ENCODE measurements around the gene MAPK11. TPM values are rescaled to one million over a fixed set of nuclear protein-coding genes. Genes with fewer than 3 reads are reported as not detected.

MAPK11 gene
- total RNA-seq, 1 experiment from 2014 or later = 7.6 TPM

DNA sequence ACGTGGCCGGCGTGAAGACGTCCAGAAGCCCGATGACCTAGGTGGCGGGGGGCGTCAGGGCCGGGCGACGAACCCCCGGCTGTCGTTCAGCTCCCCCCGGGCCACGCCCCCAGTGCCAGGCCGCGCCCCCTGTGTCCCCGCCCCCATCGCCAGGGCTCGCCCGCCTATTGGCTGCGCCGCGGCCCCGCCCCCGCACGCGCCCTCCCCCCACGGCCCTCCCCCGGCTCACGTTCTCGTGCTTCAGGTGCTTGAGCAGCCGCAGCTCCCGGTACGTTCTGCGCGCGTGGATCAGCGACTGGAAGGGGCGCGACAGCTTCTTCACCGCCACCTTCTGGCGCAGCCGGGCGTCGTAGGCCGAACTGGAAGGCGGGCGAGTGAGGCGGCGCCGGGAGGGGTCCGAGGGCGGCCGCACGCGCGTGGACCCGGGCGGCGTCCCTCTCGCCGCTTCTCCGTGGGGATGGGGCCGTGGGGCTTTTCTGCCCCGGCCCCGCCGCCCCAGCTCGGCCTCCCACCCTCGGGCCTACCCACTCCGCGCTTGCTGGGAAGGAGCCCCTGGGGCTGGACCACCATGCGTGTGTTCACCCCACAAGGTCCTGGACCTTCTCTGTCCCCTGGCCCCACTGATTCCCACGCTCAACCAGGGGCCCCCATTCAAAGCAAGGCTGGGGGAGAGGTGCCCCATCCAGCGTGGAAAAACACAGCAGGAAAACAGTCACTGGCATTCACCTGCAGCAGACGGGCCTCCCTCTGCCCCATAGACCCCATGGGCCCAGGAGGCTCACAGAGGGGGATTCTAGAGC, 2.4 kb downstream of the MAPK11 start:
- H3K4me3 ChIP-seq (ENCODE audit: low read length) = no peak overlapping the region
- no peak for TF ChIP-seq EZH2 (IDR thresholded peaks at IDR 0.05; ENCODE audit: low read length, unreplicated experiment)
- TF ChIP-seq, protein P1, sequence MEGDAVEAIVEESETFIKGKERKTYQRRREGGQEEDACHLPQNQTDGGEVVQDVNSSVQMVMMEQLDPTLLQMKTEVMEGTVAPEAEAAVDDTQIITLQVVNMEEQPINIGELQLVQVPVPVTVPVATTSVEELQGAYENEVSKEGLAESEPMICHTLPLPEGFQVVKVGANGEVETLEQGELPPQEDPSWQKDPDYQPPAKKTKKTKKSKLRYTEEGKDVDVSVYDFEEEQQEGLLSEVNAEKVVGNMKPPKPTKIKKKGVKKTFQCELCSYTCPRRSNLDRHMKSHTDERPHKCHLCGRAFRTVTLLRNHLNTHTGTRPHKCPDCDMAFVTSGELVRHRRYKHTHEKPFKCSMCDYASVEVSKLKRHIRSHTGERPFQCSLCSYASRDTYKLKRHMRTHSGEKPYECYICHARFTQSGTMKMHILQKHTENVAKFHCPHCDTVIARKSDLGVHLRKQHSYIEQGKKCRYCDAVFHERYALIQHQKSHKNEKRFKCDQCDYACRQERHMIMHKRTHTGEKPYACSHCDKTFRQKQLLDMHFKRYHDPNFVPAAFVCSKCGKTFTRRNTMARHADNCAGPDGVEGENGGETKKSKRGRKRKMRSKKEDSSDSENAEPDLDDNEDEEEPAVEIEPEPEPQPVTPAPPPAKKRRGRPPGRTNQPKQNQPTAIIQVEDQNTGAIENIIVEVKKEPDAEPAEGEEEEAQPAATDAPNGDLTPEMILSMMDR (conservative IDR thresholded peaks at IDR 0.05; ENCODE audit: low read depth, low read length) = no peak
- no peak for TF ChIP-seq EZH2phosphoT487 (IDR thresholded peaks at IDR 0.05; ENCODE audit: borderline replicate concordance, low read length)
- no peaks in the 10 kb centered on the region for H4K20me1 ChIP-seq (ENCODE audit: low read length)
- no peak overlapping the region for H3K27ac ChIP-seq (ENCODE audit: low read length)
- POLR2A ChIA-PET (ENCODE audit: unreplicated experiment) = no interaction called here
- no peak for ATAC-seq
- no peaks in the 10 kb centered on the region for H3K9me3 ChIP-seq (ENCODE audit: low read length)
- DNase-seq = no peak
- H3K4me1 ChIP-seq (ENCODE audit: insufficient read depth, low read length) = peaks cover 14% of the 10 kb centered on the region
- no peaks in the 10 kb centered on the region for H3K36me3 ChIP-seq (ENCODE audit: low read depth, low read length)
- no peak overlapping the region for H3K9ac ChIP-seq (ENCODE audit: low read length)
- CTCF ChIA-PET = interaction anchor here (0.6 to 1.1 kb wide), 2 partner anchors 33 to 237 kb away, joined by 3 to 7 read pairs; no protein-coding TSS in a partner anchor
- no TSS peak for BruUV-seq (replicated peaks)
- no peak overlapping the region for H2AFZ ChIP-seq (ENCODE audit: low read length)
- intact Hi-C loops (cut with micrococcal nuclease) = no loop called here
- no peaks in the 10 kb centered on the region for H3F3A ChIP-seq (ENCODE audit: low read length, unreplicated experiment)
- H3K79me2 ChIP-seq (ENCODE audit: low read length) = no peaks in the 10 kb centered on the region
- H3K4me2 ChIP-seq (ENCODE audit: low read length) = no peak overlapping the region
- no peaks in the 10 kb centered on the region for H3K9me2 ChIP-seq (replicated peaks; ENCODE audit: low read length)
- no peaks in the 10 kb centered on the region for H3K27me3 ChIP-seq (ENCODE audit: low read length)

DNA sequence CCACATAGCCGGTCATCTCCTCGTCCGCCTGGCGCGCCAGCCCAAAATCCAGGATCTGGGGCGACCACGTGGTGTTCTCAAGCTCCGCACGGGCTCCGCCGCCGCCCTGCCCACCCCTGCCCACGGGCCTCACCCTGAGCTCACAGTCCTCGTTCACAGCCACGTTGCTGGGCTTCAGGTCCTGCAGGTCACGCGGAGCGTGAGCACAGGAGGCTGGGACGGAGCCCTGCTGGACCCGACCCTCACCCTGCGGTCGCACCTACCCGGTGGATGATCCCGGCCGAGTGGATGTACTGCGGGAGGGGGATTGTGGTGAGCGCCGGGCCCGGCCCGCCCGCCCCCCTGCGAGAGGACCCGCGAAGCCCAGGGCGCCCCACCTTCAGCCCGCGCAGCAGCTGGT, 3.2 kb downstream of the MAPK11 start:
- Histone ChIP-seq H3K9ac (ENCODE audit: low read length) (no peak overlapping the region), H3K36me3 (ENCODE audit: low read depth, low read length) (no peaks in the 10 kb centered on the region), H4K20me1 (ENCODE audit: low read length) (no peaks in the 10 kb centered on the region), H3K9me3 (ENCODE audit: low read length) (no peaks in the 10 kb centered on the region), H2AFZ (ENCODE audit: low read length) (no peak overlapping the region), H3K4me2 (ENCODE audit: low read length) (no peak overlapping the region), H3F3A (ENCODE audit: low read length, unreplicated experiment) (no peaks in the 10 kb centered on the region), H3K4me3 (ENCODE audit: low read length) (no peak overlapping the region), H3K9me2 (replicated peaks; ENCODE audit: low read length) (no peaks in the 10 kb centered on the region), H3K4me1 (ENCODE audit: insufficient read depth, low read length) (peaks cover 22% of the 10 kb centered on the region), H3K27me3 (ENCODE audit: low read length) (no peaks in the 10 kb centered on the region), H3K79me2 (ENCODE audit: low read length) (no peaks in the 10 kb centered on the region), H3K27ac (ENCODE audit: low read length) (no peak overlapping the region)
- intact Hi-C loops (cut with micrococcal nuclease) = no loop called here
- no peak for DNase-seq
- no peak for ATAC-seq
- CTCF ChIA-PET = no interaction called here
- POLR2A ChIA-PET (ENCODE audit: unreplicated experiment) = no interaction called here
- no TSS peak for BruUV-seq (replicated peaks)
- TF ChIP-seq EZH2 (IDR thresholded peaks at IDR 0.05; ENCODE audit: low read length, unreplicated experiment) (no peak), EZH2phosphoT487 (IDR thresholded peaks at IDR 0.05; ENCODE audit: borderline replicate concordance, low read length) (no peak)
- TF ChIP-seq, protein P1 (conservative IDR thresholded peaks at IDR 0.05; ENCODE audit: low read depth, low read length) = no peak

DNA sequence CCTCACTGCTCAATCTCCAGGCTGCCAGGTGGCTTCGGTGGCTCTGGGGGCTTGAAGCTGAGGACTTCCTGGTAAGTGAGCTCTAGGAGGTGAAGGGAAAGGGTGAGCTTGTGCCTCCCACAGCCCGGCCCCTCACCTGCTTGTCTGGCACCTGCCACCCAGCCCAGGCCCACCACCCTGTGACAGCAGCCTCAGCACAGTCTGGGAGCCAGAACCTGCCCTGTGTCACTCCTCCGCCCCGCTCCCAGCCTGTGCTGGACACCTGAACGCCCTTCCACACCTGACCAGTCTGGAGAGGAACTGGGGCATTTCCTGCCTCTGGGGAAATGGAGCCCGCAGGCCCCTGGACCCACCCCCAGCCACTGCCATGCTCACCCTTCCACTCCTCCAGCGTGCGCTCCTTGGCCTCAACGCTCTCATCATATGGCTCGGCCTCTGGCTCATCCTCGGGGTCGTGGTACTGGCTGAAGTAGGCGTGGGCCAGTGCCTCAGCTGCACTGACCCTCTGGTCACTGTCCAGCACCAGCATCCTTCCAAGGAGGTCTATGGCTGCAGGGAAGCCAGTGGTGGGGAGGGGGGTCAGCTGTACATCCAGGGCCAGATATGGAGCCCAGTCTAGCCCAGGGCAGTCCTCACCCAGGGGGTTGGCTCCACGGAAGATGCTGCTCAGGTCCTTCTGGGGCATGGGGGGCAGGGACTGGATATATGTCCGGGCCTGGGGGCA, 5.1 kb downstream of the MAPK11 start:
- ChIA-PET CTCF (no interaction called here), POLR2A (ENCODE audit: unreplicated experiment) (no interaction called here)
- TF ChIP-seq EZH2 (IDR thresholded peaks at IDR 0.05; ENCODE audit: low read length, unreplicated experiment) (no peak), EZH2phosphoT487 (IDR thresholded peaks at IDR 0.05; ENCODE audit: borderline replicate concordance, low read length) (no peak)
- TF ChIP-seq, protein P1 (conservative IDR thresholded peaks at IDR 0.05; ENCODE audit: low read depth, low read length) = no peak
- H2AFZ ChIP-seq (ENCODE audit: low read length) = no peak overlapping the region
- no peak overlapping the region for H3K4me3 ChIP-seq (ENCODE audit: low read length)
- H3K79me2 ChIP-seq (ENCODE audit: low read length) = peaks cover 8% of the 10 kb centered on the region
- no peaks in the 10 kb centered on the region for H3K27me3 ChIP-seq (ENCODE audit: low read length)
- no peaks in the 10 kb centered on the region for H3K36me3 ChIP-seq (ENCODE audit: low read depth, low read length)
- intact Hi-C loops (cut with micrococcal nuclease) = no loop called here
- no peak overlapping the region for H3K27ac ChIP-seq (ENCODE audit: low read length)
- no peak overlapping the region for H3K9ac ChIP-seq (ENCODE audit: low read length)
- H3K4me2 ChIP-seq (ENCODE audit: low read length) = no peak overlapping the region
- H3K9me2 ChIP-seq (replicated peaks; ENCODE audit: low read length) = no peaks in the 10 kb centered on the region
- ATAC-seq (no peak), DNase-seq (no peak)
- BruUV-seq (replicated peaks) = no TSS peak
- no peaks in the 10 kb centered on the region for H3K9me3 ChIP-seq (ENCODE audit: low read length)
- peaks cover 10% of the 10 kb centered on the region for H3K4me1 ChIP-seq (ENCODE audit: insufficient read depth, low read length)
- H4K20me1 ChIP-seq (ENCODE audit: low read length) = no peaks in the 10 kb centered on the region
- H3F3A ChIP-seq (ENCODE audit: low read length, unreplicated experiment) = no peaks in the 10 kb centered on the region
